GM23248 (cell line): ENCODE measurements around the gene MOCOS.

ENCODE experiments used
- EZH2 ChIP-seq: fragments of 200-600 bp; sonication (generic); IDR thresholded peaks from 2 replicates; pipeline ENCODE4 v1.6.1; 2018; ENCODE audit warnings: antibody characterized with exemption, mild to moderate bottlenecking; ENCODE audit not compliant: insufficient read depth, poor library complexity, severe bottlenecking
- EZH2phosphoT487 ChIP-seq: fragments of 200-600 bp; sonication (generic); IDR thresholded peaks from 2 replicates; pipeline ENCODE4 v1.6.1; 2018; ENCODE audit warnings: antibody characterized with exemption, moderate library complexity, mild to moderate bottlenecking, low read depth; ENCODE audit not compliant: insufficient read depth

DNA sequence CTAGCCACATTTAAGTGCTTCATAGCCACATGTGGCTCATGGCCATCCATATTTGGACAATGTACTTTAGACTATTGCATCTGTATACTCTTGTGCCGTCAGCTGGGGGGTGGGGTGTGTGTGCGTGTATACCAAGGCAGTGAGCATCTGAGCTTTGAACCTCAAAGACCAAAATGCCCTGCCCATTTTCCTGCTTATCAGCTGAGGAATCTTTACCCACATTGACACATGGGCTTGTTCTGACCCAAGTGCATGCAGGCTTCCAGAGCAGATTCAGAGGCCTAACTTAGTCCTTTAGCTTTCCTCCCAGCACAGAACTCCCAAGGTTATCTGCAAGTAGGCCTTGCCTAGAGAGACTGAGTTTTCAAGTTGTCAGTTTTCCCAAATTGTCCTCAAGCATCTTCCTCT is 11.1 kb upstream of the MOCOS start:
- no peak for TF ChIP-seq EZH2
- TF ChIP-seq EZH2phosphoT487: no peak
